GM18867 (cell line): ENCODE data around the gene SVIL.
"Not testable (repeated sequence)": the region's sequence is repeated elsewhere in the genome, so short reads cannot be mapped to it uniquely, and the experiment has no call there.

Experiments used
- ATAC-seq: cut with Tn5 transposase; IDR thresholded peaks from one replicate; pipeline ENCODE4 v1.9.1; 2021; ENCODE audit warnings: mild to moderate bottlenecking, moderate library complexity; ENCODE audit not compliant: unreplicated experiment

SVIL gene

DNA sequence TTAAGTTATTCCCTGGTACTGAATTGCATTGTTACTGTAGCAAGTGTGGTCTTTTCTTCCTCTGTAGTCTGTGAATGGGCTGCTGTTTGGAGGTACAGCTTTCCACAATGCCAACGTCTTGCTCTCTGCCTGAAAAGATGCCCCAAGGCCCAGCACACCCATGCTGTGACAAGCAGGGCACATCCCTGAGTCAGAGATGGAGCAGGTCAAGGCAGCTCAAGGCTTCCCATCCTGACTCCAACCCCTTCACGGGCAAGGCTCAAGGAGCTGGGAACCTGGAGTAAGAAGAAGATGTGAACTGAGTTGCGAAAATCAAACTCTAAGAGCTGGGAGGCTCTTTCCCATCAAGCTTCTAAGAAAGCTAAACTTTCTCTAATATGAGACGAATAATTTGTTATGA lies 27.2 kb downstream of the SVIL start:
- no peak for ATAC-seq

DNA sequence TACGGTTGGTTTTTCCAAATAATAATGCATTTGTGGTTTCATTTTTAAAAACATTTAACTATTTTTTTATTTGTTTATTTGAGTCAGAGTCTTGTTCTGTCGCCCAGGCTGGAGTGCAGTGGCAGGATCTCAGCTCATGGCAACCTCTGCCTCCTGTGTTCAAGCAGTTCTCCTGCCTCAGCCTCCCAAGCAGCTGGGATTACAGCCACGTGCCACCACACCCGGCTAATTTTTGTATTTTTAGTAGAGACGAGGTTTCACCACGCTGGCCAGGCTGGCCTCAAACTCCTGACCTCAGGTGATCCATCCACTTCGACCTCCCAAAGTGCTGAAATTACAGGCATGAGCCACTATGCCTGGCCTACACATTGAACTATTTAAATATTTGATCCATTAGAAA lies 28.1 kb downstream of the SVIL start:
- not testable (repeated sequence) for ATAC-seq

GRCh38 chr10:29604291-29604825 lies 30.4 kb downstream of the SVIL start:
- no peak for ATAC-seq

DNA sequence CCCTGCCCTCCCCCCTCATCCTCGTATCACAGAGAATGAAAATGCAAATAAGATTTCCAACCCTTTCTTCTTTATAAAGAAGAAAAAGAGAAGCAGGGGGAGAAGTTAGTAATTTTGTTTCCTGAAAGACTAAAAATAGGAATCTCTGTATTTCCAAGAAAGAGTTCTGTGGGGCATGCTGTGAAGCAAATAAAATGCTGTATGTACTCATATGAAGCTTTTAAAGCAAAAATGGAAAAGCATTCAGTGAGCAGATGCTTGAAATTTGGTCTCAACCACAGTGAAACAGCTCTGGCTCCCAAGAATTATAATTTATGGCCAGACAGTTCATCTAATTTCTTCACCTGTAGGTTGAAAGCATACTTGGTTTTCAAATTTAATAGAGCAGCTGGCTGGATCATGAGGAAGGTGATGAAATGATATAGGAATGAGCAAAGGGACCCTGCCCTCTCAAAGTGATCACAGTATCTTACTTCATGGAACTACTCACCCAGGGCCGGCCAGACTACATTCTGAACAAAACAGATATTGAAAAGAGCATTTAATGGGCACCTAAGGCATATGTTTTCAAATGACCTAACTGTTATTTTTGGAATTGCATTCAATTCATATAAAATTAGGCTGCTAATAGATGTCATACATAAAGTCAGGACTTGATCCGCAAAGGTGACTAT lies 31.4 kb downstream of the SVIL start:
- ATAC-seq, result no peak

DNA sequence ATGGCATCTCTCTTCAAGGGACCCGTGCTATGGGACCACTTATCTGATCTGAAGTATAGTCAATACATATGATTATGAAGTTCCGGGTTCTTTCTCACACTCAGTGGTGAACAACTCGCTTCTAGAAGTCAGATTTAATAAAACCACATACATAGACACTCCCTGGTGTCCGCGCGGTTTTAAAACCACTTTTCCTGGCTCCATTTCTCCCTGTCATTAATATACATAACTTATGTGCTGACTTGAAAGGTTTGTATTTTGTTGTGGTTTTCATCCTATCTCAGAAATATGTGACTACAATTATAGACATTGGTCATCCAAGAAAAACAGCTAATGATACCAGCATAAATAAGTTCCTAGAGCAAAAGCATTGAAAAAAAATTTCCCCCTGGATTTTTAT lies 34.0 kb downstream of the SVIL start:
- ATAC-seq, result no peak

GRCh38 chr10:29600067-29600466 lies 34.7 kb downstream of the SVIL start:
- ATAC-seq, result no peak

GRCh38 chr10:29598851-29599311 lies 35.9 kb downstream of the SVIL start:
- ATAC-seq, result no peak

- ATAC-seq, result no peak
Measured at GRCh38 chr10:29596826-29597225, 37.9 kb downstream of the SVIL start.

DNA sequence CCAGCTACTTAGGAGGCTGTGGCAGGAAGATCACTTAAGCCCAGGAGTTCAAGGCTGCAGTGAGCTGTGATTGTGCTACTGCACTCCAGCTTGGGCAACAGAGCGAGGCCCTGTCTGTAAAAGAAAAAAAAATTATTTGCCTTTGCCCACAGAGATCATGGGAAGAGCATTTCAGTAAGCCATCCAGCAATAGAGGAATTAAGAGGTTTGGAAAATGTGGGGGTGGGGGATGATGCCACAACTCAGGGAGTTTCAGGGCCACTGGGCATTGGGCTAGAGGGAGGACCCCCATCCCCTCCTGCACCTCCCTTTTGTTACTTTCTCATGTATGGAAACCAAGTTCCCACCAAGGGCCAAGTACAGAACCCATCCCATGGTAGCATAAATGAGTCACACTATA lies 38.4 kb downstream of the SVIL start:
- no peak for ATAC-seq

- no peak for ATAC-seq
Measured at GRCh38 chr10:29595636-29596225, 39.0 kb downstream of the SVIL start.

DNA sequence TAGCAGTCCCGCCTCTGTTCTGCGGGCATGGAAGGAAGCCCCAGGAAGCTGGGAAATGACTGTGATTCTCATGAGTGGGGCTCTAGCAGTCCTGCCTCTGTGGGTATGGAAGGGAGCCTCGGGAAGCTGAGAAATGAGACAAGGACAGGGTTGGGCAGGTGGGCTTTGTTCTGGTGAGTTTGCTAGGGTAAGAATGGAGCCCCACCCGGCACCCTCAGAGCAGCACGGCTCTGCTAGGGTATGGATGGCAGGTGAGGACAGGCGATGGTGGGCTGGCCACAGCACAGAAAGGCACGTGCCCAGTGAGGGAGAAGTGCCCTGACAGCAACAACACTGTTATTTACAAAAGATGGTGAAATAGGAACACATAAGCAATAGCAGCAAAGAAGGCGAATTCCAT lies 39.6 kb downstream of the SVIL start:
- ATAC-seq, result no peak

- ATAC-seq, result no peak
Measured at GRCh38 chr10:29591651-29591968, 43.2 kb downstream of the SVIL start.

GRCh38 chr10:29590915-29591650 lies 43.7 kb downstream of the SVIL start:
- ATAC-seq, result no peak

DNA sequence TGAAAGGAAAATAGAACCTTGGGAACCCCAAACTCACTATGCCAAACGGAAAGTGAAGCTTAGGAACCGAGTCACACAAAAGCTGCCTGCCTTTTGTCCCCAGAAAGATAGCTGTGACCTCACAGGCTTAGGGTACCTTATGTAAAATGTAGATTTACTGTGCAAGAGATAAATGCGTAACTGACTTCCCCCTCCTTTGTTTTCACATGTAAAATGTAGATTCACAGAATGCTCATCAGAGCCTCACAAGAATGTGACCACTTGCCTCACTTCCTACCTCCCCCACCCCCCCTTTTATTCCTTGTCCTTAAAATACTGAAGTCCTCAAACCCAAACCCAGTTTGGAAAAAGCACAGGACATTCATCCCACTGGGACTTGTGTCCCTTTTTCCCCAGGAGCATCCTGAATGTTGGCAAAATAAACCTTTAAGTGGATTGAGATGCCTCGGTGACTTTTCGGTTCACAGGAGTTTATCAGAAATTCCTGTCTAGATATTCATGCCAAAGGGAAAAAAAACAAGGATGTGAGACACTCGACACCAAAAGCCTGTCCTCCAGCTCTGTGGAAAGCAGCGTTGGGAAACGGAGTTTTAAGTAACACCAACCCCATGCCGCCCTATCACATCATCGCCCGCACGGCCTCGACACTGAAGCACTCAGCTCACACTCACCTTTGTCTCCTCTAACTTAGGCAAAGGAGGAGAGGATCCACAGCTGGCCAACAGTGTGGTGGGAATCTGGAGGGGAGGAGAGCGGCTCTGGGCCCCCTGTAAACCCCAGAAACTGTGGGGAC lies 45.9 kb downstream of the SVIL start:
- ATAC-seq, result no peak

DNA sequence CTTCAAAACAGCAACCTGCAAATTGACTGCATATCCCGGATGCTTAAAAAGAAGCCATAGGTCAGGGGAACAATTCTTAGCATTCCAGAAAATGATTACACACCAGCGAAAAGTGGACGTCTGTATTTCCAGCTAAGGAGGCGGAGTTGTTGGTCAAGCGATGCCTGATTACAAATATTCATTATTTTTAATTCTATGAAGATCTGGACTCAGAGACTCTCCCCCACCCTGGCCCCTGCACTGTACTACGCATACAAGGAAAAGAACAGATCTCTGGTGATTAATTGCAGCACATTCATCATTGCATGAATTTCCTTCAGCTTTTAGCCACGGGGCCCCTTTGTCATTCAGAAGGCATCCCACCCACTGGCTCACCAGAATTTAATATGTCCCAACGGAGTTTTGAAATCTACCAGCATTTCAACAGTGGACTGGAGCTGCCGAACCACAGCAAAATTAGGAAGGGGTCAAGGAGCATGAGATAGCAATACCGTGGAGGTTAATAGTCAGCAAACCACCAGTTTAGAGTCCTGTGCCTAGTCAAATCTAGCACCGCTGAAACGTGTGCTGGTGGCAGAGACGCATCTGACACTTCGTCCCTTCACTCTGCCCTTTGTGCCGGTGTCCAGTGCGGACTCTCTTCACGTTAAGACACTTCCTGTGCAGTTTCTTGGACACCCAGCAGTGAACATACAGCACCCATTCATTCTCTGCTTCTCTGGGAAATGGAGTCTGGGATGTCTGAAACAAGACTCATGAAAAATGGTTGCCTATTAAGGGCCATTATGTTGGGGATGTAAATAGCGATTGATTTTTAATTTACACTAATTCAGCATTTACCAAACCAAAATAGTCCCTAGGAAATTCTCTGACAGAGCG lies 46.8 kb downstream of the SVIL start:
- not testable (repeated sequence) for ATAC-seq

DNA sequence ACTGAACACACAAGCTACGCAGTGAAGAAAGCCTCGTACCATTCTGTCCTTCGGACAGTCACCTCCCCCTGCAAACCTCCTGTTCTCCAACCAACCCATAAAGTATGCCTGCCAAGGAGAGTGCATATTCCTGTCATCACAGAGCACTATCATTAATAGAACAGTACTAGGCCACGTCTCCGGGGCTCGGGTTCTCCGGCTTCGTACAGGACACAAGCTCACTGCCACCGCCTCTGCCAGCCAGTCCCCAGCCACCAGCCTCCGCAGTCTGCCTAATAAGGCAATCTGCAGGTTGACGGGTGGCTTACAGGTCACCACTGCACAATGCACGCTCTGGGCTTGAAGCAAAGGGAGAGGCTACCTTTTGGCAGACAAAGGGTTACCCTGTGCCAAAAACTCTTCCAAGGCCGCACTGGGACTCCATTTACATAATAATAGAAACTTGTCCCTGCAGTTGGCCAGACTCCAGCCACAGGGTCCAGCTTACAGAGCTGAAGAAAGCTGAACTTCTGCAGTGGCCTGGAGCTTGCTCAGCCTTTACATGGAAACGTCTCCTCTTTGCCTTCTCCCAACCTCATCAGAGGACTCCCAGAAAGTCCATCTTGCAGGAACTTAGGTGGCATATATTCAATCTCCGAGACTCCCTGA lies 47.5 kb downstream of the SVIL start:
- ATAC-seq, result not testable (repeated sequence)

- ATAC-seq, result no peak
Measured at GRCh38 chr10:29586509-29586908, 48.3 kb downstream of the SVIL start.

- no peak for ATAC-seq
Measured at GRCh38 chr10:29585488-29585976, 49.2 kb downstream of the SVIL start.

DNA sequence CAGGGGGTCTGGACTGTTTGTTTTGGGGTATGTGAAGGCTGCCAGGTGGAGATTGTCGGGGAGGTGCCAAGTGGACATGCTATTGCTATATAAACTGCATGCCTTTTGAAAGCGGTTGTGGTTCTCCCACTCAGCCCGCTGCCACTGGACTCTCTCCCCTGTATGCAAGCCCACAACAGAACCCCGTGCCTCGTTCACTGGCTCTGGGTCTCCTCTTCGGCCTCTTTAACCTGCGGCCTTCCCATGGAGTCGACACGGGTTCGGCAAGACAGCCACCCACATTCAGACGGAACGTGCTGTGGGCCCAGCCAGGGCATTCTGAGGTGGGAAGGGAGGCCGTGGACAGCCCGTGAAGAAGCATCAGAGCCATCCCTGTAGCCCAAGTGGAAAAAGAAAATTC lies 50.3 kb downstream of the SVIL start:
- ATAC-seq, result no peak

- no peak for ATAC-seq
Measured at GRCh38 chr10:29583674-29584073, 51.1 kb downstream of the SVIL start.
